ENCODE data around the gene CD96.

DNA sequence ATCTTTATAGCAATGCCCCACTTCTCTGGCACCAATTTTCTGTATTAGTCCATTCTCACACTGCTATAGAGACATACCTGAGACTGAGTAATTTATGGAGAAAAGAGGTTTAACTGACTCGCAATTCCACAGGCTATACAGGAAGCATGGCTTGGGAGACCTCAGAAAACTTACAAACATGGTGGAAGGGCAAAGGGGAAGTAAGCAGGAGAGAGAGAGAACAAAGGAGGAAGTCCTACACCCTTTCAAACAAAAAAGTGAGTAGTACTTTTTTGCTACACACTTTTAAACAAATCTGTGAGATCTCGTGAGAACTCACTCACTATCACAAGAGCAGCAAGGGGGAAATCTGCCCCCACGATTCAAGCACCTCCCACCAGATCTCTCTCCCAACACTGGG is 120.9 kb downstream of the CD96 start:
- no peak for TF ChIP-seq CTCF (IDR thresholded peaks at IDR 0.05; ENCODE audit: insufficient read depth, low read length)
- TF ChIP-seq, protein P1, sequence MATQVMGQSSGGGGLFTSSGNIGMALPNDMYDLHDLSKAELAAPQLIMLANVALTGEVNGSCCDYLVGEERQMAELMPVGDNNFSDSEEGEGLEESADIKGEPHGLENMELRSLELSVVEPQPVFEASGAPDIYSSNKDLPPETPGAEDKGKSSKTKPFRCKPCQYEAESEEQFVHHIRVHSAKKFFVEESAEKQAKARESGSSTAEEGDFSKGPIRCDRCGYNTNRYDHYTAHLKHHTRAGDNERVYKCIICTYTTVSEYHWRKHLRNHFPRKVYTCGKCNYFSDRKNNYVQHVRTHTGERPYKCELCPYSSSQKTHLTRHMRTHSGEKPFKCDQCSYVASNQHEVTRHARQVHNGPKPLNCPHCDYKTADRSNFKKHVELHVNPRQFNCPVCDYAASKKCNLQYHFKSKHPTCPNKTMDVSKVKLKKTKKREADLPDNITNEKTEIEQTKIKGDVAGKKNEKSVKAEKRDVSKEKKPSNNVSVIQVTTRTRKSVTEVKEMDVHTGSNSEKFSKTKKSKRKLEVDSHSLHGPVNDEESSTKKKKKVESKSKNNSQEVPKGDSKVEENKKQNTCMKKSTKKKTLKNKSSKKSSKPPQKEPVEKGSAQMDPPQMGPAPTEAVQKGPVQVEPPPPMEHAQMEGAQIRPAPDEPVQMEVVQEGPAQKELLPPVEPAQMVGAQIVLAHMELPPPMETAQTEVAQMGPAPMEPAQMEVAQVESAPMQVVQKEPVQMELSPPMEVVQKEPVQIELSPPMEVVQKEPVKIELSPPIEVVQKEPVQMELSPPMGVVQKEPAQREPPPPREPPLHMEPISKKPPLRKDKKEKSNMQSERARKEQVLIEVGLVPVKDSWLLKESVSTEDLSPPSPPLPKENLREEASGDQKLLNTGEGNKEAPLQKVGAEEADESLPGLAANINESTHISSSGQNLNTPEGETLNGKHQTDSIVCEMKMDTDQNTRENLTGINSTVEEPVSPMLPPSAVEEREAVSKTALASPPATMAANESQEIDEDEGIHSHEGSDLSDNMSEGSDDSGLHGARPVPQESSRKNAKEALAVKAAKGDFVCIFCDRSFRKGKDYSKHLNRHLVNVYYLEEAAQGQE (IDR thresholded peaks at IDR 0.05; ENCODE audit: insufficient replicate concordance, low read depth): no peak
- no peak for TF ChIP-seq GABPA (IDR thresholded peaks at IDR 0.05; ENCODE audit: low read depth)

All from HL-60 (cell line).